RWPE1 (cell line): ENCODE measurements around the gene PPCDC.
"Not testable (repeated sequence)": the region's sequence is repeated elsewhere in the genome, so short reads cannot be mapped to it uniquely, and the experiment has no call there.

Experiments used
- CTCF ChIA-PET: fragments of 350-600 bp; sonication (Branson Sonifier 250); formaldehyde crosslinking; extraction: SDS; loops from one replicate; lab custom pipeline; 2021; lab: Yijun Ruan, JAX
- POLR2A ChIA-PET: fragments of 400-600 bp; formaldehyde crosslinking; extraction: SDS; loops from one replicate; lab custom pipeline; 2020; ENCODE audit warnings: antibody characterized with exemption; ENCODE audit not compliant: low non-redundant PET; lab: Yijun Ruan, JAX
- DNase-seq: peaks from one replicate; pipeline ENCODE4 v3.0.0; 2012; ENCODE audit warnings: low spot score
- H3K27ac ChIP-seq: fragments of 450-650 bp; 2 replicates; pipeline ENCODE4 v1.5.1; 2017
- CTCF ChIP-seq: fragments of 450-650 bp; conservative IDR thresholded peaks from 2 replicates; pipeline ENCODE4 v1.5.1; 2017; ENCODE audit warnings: low read depth, mild to moderate bottlenecking

The PPCDC gene

GRCh38 chr15:75091814-75092213, 68.4 kb downstream of the PPCDC start:
- no peak for TF ChIP-seq CTCF
- ChIA-PET CTCF (interaction anchor here (1.0 to 1.5 kb wide), 2 partner anchors 14 to 135 kb away, joined by 3 read pairs; no protein-coding TSS in a partner anchor), POLR2A (no interaction called here)
- DNase-seq, result no peak
- no peak overlapping the region for H3K27ac ChIP-seq

- DNase-seq, CTCF ChIA-PET, POLR2A ChIA-PET, H3K27ac ChIP-seq: not testable (repeated sequence)
Measured at GRCh38 chr15:75094961-75095478, 71.6 kb downstream of the PPCDC start.

GRCh38 chr15:75095594-75095993, 72.2 kb downstream of the PPCDC start:
- ChIA-PET CTCF (no interaction called here), POLR2A (no interaction called here)
- no peak overlapping the region for H3K27ac ChIP-seq
- DNase-seq, result no peak
- TF ChIP-seq CTCF, result no peak

- no peak for DNase-seq
- POLR2A ChIA-PET, result no interaction called here
- TF ChIP-seq CTCF, result no peak
- CTCF ChIA-PET, result interaction anchor here (1.1 kb wide), 1 partner anchor 18 kb away, joined by 5 read pairs; no protein-coding TSS in a partner anchor
- H3K27ac ChIP-seq, result no peak overlapping the region
Measured at GRCh38 chr15:75097939-75098338, 74.5 kb downstream of the PPCDC start.

- TF ChIP-seq CTCF, result no peak
- H3K27ac ChIP-seq, result no peak overlapping the region
- ChIA-PET POLR2A (no interaction called here), CTCF (interaction anchor here (1.1 kb wide), 1 partner anchor 17 kb away, joined by 5 read pairs; no protein-coding TSS in a partner anchor)
- DNase-seq, result no peak
Measured at GRCh38 chr15:75098404-75098803, 75.0 kb downstream of the PPCDC start.
